K562 (cell line): ENCODE measurements around the gene LRP3.

Experiments
- FOXK2 ChIP-seq, 2 experiments: fragments of 450-650 bp; IDR thresholded peaks in 1 of 2; conservative IDR thresholded peaks in 1 of 2; 2 replicates each; pipeline ENCODE4 v1.6.1; 2016; ENCODE audit warnings: low read depth in 2 of 2, mild to moderate bottlenecking in 1 of 2
- JUNB ChIP-seq: fragments of 450-650 bp; formaldehyde crosslinking; conservative IDR thresholded peaks from 2 replicates; pipeline ENCODE4 v1.4.0; 2020; ENCODE audit warnings: mild to moderate bottlenecking
- MEF2A ChIP-seq: IDR thresholded peaks from 2 replicates; pipeline ENCODE4 v1.6.1; 2011; ENCODE audit warnings: low read depth, mild to moderate bottlenecking, low read length, moderate library complexity; ENCODE audit not compliant: control insufficient read depth
- NFYB ChIP-seq: IDR thresholded peaks from 2 replicates; pipeline ENCODE4 v1.6.1; 2011; ENCODE audit warnings: mild to moderate bottlenecking, moderate library complexity; ENCODE audit not compliant: insufficient read length; ENCODE audit errors: extremely low read depth
- PTBP1 ChIP-seq: fragments of 200-400 bp; formaldehyde crosslinking; IDR thresholded peaks from 2 replicates; pipeline ENCODE4 v1.6.1; 2017; ENCODE audit warnings: low read depth, low read length
- SMARCA4 ChIP-seq: fragments of 450-650 bp; IDR thresholded peaks from 2 replicates; pipeline ENCODE4 v1.6.1; 2016
- TF ChIP-seq, protein P1 (sequence below): fragments of 450-650 bp; formaldehyde crosslinking; IDR thresholded peaks from 2 replicates; pipeline ENCODE4 v1.4.0; 2020; ENCODE audit warnings: mild to moderate bottlenecking, moderate library complexity
- TF ChIP-seq, protein P2 (sequence below), 3 experiments: IDR thresholded peaks in 2 of 3; conservative IDR thresholded peaks in 1 of 3; 2 replicates each; pipeline ENCODE4 v1.5.1; 2011 to 2012; ENCODE audit warnings: low read length in 3 of 3, mild to moderate bottlenecking in 3 of 3, control low read depth in 2 of 3, improper control_type of control experiment in 1 of 3, inconsistent platforms in 1 of 3, low read depth in 1 of 3, mixed read lengths in 1 of 3, moderate library complexity in 1 of 3; ENCODE audit not compliant: insufficient read depth in 2 of 3

DNA sequence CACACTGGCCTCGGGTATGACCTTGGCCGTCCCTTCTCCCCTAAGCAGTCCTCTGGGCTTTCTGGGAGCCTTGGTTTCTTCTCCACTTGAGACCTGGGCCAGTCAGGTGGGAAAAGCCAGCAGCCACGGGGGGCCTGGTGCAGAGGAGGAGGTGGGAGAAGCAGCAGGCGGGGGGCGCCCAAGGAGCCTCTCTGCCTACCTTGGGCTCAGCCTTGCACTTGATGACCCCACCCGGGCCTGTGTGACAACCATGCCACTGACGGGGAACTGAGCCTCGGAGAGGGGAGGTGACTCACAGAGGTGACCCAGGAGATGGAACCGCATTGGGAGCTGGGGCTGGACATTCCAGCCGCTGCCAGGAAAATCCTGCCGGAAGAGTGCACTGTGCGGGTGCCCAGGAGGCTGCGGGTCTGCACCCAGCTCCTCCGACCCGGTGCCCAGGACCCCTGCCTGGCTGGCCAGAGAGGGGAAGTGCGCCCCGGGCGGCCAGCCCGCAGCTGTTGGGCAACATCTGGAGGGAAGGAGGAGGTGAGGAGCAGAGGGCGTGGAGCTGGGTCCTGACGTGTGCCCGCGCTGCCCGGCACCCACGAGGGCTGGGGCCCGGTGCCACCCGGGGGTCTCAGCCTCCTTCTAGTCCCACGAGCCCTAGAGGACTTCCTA is 55.0 kb downstream of the LRP3 start:
- TF ChIP-seq NFYB (no peak), MEF2A (no peak), SMARCA4 (no peak), PTBP1 (no peak), JUNB (CRISPR knock-in tag) (no peak), FOXK2 (conservative IDR thresholded peaks at IDR 0.05 in 1 of 2, IDR thresholded peaks at IDR 0.05 in 1 of 2; ENCODE audit: low read depth in 2 of 2) (no peak)
- TF ChIP-seq, protein P1, sequence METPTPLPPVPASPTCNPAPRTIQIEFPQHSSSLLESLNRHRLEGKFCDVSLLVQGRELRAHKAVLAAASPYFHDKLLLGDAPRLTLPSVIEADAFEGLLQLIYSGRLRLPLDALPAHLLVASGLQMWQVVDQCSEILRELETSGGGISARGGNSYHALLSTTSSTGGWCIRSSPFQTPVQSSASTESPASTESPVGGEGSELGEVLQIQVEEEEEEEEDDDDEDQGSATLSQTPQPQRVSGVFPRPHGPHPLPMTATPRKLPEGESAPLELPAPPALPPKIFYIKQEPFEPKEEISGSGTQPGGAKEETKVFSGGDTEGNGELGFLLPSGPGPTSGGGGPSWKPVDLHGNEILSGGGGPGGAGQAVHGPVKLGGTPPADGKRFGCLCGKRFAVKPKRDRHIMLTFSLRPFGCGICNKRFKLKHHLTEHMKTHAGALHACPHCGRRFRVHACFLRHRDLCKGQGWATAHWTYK = no peak
- TF ChIP-seq, protein P2, sequence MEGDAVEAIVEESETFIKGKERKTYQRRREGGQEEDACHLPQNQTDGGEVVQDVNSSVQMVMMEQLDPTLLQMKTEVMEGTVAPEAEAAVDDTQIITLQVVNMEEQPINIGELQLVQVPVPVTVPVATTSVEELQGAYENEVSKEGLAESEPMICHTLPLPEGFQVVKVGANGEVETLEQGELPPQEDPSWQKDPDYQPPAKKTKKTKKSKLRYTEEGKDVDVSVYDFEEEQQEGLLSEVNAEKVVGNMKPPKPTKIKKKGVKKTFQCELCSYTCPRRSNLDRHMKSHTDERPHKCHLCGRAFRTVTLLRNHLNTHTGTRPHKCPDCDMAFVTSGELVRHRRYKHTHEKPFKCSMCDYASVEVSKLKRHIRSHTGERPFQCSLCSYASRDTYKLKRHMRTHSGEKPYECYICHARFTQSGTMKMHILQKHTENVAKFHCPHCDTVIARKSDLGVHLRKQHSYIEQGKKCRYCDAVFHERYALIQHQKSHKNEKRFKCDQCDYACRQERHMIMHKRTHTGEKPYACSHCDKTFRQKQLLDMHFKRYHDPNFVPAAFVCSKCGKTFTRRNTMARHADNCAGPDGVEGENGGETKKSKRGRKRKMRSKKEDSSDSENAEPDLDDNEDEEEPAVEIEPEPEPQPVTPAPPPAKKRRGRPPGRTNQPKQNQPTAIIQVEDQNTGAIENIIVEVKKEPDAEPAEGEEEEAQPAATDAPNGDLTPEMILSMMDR (IDR thresholded peaks at IDR 0.05 in 2 of 3, conservative IDR thresholded peaks at IDR 0.05 in 1 of 3; ENCODE audit: insufficient read depth in 2 of 3, low read depth in 1 of 3, low read length in 3 of 3) = no peak
